Measurements from ENCODE around the gene EPB41L4B.
A peak's percentile ranks its signal among the peaks of the same experiment; 100 is the strongest.
"Not testable (repeated sequence)": the region's sequence is repeated elsewhere in the genome, so short reads cannot be mapped to it uniquely, and the experiment has no call there.

The EPB41L4B gene

DNA sequence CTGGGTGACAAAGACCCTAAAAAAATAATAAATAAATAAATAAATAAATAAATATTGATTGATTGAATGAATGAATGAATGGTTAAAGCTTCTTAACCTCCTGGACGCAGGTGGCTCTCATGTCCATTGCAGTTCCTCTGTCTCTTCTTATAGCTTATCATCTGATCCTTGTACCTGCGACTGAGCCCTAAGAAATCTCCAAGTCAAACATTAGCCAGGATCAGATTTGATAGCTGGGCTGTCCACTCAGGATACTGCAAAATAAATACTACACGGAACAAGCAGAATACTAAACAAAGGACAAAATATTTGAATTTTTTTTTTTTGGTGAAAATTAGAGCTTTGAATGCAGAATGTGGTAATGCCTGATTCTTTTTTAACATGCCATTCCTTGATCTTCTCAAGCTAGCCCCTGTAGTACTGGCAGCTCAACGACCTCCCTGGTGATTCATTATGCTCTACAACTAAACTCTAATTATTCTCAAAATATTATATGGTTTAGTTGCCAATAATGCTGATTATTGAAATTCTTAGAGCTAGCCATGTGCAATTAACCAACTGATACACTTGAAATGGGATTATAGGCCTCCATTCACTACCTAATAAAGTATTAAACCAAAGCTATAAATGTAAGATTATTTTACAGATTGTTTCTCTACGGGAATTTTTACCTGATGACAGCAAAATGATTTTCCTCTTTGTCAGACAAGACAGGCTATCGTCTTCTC, 191.2 kb downstream of the EPB41L4B start:
- DNase-seq (ENCODE audit: low read depth) = no peak
- TF ChIP-seq, protein P1, sequence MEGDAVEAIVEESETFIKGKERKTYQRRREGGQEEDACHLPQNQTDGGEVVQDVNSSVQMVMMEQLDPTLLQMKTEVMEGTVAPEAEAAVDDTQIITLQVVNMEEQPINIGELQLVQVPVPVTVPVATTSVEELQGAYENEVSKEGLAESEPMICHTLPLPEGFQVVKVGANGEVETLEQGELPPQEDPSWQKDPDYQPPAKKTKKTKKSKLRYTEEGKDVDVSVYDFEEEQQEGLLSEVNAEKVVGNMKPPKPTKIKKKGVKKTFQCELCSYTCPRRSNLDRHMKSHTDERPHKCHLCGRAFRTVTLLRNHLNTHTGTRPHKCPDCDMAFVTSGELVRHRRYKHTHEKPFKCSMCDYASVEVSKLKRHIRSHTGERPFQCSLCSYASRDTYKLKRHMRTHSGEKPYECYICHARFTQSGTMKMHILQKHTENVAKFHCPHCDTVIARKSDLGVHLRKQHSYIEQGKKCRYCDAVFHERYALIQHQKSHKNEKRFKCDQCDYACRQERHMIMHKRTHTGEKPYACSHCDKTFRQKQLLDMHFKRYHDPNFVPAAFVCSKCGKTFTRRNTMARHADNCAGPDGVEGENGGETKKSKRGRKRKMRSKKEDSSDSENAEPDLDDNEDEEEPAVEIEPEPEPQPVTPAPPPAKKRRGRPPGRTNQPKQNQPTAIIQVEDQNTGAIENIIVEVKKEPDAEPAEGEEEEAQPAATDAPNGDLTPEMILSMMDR (IDR thresholded peaks at IDR 0.05; ENCODE audit: low read depth, low read length) = no peak
- TF ChIP-seq, protein P2, sequence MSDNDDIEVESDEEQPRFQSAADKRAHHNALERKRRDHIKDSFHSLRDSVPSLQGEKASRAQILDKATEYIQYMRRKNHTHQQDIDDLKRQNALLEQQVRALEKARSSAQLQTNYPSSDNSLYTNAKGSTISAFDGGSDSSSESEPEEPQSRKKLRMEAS (IDR thresholded peaks at IDR 0.05; ENCODE audit: low read depth, low read length) = no peak
- no peak for TF ChIP-seq MYC (IDR thresholded peaks at IDR 0.05; ENCODE audit: low read depth, low read length)
- H3K4me3 ChIP-seq (ENCODE audit: low read depth, low read length) = no peak overlapping the region

DNA sequence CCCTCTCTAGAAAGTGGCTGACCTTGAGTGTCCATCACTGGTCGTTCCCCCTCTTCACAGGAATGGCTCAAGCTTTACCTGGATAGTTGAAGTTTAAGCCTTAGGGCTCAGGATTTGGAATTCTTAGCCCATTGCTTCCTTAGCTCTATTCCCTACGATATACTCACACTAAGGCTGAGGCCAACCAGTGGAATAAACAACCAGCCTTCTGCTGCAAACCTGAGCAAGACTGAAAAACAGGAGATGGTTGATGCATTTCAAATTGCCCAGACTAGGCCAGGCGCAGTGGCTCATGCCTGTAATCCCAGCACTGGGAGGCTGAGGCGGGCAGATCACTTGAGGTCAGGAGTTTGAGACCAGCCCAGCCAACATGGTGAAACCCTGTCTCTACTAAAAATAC, 194.2 kb downstream of the EPB41L4B start:
- not testable (repeated sequence) for H3K4me3 ChIP-seq (ENCODE audit: low read depth, low read length); DNase-seq (ENCODE audit: low read depth)

DNA sequence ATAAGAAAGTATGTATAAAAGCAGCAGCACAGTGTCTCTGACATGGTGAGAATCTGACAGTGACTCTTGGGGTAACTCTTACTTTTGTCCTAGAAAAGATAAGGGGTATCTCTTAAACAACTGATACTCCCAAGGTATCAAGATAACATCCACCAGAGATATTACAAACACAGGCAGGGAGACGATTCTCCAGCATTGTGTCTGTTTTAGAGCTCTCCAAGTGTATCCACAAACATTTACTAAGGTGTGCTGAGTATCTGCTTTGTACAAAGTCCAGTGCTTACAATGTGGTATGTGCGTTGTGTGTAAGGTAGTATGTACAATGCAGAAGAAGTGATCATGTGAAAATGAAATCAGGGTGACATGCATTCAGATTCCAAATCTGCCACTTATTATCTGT, 196.7 kb downstream of the EPB41L4B start:
- H3K4me3 ChIP-seq (ENCODE audit: low read depth, low read length) = no peak overlapping the region
- TF ChIP-seq POLR2A (IDR thresholded peaks at IDR 0.05; ENCODE audit: extremely low read depth, insufficient read length) (no peak), MYC (IDR thresholded peaks at IDR 0.05; ENCODE audit: low read depth, low read length) (no peak)
- TF ChIP-seq, protein P1 (IDR thresholded peaks at IDR 0.05; ENCODE audit: low read depth, low read length) = no peak
- TF ChIP-seq, protein P2 (IDR thresholded peaks at IDR 0.05; ENCODE audit: low read depth, low read length) = no peak
- no peak for DNase-seq (ENCODE audit: low read depth)

DNA sequence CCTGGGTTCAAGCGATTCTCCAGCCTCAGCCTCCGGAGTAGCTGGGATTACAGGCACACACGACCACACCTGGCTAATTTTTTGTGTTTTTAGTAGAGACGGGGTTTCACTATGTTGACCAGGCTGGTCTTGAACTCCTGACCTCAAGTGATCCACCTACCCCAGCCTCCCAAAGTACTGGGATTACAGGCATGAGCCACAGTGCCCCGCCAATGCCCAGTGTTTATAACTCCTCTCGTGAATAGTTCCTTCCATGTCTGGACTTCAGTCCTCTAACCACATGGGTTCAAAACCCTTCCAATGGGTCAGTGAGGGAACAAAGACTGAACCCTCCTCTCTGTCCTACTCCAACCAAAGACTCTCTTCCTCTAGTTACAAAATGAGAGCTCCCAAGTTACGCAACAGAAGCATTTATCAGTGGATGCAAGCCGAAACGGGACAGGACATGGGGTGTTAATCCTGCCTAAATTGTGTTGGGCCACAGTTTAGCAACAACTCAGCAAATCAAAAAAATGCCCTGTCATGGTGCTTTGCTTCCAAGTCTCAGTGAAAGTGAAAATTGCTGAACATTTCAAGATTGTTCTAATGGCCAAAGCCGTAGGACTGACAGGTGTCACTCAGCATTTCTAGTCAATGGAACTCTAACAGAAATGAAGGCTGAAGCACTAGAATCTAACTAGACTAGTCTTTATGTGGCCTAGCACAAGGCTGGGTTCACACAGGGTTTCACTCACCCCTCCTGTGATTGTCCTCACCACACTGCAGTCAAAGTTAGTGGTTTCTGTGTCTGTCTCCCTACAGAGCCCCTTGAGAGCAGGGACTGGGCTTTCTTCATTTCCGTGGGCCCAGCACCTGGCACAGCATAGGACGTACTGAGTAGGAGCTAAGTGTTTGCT, 197.9 kb downstream of the EPB41L4B start:
- peak overlapping the region; percentile 30 for H3K4me3 ChIP-seq (ENCODE audit: low read depth, low read length)
- TF ChIP-seq, protein P2 (IDR thresholded peaks at IDR 0.05; ENCODE audit: low read depth, low read length) = no peak
- no peak for TF ChIP-seq POLR2A (IDR thresholded peaks at IDR 0.05; ENCODE audit: extremely low read depth, insufficient read length)
- TF ChIP-seq MYC (IDR thresholded peaks at IDR 0.05; ENCODE audit: low read depth, low read length) = no peak
- TF ChIP-seq, protein P1 (IDR thresholded peaks at IDR 0.05; ENCODE audit: low read depth, low read length) = no peak
- DNase-seq (ENCODE audit: low read depth) = peak; percentile 91

Measured in NB4 (cell line).